NCI-H460 (cell line): ENCODE measurements around the gene HNRNPA2B1. TPM values are rescaled to one million over a fixed set of nuclear protein-coding genes. Genes with fewer than 3 reads are reported as not detected.
"Not testable (repeated sequence)": the region's sequence is repeated elsewhere in the genome, so short reads cannot be mapped to it uniquely, and the experiment has no call there.

ENCODE experiments used
- DNase-seq: peaks from one replicate; pipeline ENCODE4 v3.0.0-alpha.2; 2016; ENCODE audit warnings: low read depth; ENCODE audit errors: extremely low read depth
- total RNA-seq: library from RNA; depleted of rRNA; stranded (reverse); fragments of >200 nt; shearing (Covaris generic); gene quantifications from 2 replicates; pipeline ENCODE4 v1.2.3, GENCODE V29; 2014

The HNRNPA2B1 gene
- total RNA-seq, 1 experiment from 2014 or later: 284 TPM

DNA sequence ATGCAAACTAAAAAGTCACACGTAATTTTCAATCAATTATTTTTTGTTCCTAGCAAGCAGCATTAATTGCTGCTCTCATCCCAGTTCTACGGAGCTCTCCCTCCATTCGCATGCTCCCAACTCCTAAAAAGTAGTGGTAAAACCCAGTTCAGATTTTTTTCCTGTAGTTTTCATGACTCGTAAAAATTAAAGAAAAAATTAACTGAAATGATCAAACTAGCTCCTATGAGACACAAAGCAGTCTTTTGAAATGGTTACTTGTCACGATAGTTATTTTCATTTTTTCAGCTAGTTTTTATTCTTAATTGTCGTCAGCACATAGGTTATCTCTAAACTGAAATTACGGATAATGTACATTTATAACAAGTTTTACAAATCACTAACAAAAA is 1.8 kb downstream of the HNRNPA2B1 start:
- DNase-seq: no peak

- DNase-seq: no peak
Measured at GRCh38 chr7:26198133-26198780, 2.3 kb downstream of the HNRNPA2B1 start.

DNA sequence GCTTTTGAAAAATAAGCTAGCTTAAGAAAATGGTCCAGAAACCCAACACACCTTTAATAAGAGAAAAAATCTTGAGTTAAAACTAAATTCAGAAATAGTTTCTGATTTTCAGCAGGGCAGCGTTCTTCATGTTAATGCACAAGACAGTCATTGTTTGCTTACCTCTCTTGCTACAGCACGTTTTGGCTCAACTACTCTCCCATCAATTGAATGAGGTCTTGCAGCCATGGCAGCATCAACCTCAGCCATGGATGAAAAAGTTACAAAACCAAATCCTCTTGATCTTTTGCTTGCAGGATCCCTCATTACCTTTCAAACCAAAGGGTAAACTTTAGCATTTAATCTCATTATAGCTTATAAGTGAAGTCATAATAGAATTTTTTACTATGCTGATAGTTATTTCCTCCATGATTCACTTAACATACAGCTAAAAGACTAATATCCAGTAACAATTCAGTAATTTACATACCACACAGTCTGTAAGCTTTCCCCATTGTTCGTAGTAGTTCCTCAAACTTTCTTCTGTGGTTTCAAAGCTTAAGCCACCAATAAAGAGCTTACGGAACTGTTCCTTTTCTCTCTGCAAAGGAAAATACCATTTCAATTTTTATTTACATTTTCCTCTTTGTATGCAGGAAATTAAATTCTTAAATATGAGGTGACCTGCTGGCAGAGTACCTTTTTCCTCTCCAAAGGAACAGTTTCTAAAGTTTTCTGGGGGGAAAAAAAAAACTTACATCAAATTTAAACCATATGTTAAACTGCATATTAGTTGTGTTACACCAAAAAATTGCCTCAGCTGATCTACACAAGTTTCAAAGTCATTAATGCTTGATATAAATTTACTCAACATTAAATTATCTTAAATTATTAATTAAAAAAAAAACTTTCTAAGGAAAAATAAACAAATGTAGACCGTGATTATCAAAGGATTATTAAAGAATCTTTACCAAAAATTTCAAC is 3.1 kb downstream of the HNRNPA2B1 start:
- no peak for DNase-seq

GRCh38 chr7:26195867-26196657 is 4.5 kb downstream of the HNRNPA2B1 start:
- DNase-seq: no peak

- DNase-seq: no peak
Measured at GRCh38 chr7:26195182-26195581, 5.4 kb downstream of the HNRNPA2B1 start.

DNA sequence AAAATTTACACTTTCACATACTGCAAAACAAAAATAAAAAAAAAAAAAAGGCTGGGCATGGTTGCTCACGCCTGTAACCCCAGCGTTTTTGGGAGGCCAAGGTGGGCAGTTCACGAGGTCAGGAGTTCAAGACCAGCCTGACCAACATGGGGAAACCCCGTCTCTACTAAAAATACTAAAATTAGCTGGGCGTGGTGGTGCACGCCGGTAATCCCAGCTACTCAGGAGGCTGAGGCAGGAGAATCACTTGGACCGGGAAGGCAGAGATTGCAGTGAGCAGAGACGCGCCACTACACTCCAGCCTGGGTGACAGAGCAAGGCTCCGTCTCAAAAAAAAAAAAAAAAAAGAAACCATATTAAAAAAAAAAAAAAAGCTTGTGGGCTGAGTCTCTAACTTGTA is 5.8 kb downstream of the HNRNPA2B1 start:
- DNase-seq: not testable (repeated sequence)

DNA sequence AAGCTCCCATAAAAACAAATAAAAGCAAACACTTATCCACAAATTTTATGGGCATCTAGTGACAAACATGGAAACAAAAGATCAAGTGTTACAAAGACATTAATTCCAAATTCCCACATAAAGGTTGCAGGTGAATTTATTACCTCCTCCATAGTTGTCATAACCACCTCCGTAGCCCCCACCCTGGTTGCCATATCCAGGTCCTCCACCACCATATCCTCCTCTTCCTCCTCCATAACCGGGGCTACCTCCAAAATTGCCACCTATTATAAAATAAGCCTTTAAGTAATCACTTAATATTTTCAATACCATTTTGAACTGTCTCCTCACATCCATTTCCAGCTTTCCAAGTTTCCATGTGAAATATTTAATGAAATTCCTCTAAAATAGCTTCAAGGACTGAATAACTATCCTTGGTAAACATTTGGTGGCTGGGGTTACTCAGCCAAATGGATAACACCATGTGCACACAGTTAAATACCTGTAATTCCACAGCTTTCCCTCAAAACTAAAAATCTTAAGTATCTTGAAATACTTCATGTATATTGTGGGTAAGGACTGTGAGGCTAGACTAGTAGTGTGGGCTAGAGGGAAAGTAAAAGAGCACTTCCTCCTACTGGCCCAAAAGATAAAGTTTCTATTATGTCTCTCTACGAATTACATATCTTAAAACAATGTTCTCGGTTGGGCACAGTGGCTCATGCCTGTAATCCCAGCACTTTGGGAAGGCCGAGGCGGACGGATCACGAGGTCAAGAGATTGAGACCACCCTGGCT is 6.9 kb downstream of the HNRNPA2B1 start:
- no peak for DNase-seq

DNA sequence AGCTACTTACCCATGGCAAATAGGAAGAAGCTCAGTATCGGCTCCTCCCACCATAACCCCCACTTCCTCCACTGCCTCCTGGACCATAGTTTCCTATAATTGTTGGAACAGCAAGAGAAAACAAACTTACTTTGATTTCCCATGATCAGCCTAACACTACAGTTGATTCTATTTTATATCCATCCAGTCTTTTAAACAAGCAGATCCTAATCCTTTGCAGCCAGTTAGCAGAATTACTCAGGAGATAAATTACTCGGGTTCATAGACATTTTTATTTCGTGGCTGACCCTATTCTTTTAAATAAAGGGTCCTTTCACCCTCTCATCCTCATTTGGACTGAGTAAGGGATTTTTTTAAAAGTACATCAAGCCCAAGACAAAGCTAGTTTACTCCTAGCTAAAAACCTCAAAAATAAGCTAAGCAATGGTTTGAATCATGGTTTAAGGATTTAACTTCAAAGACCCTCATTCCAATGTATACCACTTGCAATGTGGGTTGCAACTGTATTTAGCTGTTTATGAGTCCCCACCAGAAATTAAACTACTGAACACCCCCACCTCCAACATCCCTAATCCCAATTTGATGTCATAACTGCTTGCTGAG is 8.0 kb downstream of the HNRNPA2B1 start:
- DNase-seq: no peak

DNA sequence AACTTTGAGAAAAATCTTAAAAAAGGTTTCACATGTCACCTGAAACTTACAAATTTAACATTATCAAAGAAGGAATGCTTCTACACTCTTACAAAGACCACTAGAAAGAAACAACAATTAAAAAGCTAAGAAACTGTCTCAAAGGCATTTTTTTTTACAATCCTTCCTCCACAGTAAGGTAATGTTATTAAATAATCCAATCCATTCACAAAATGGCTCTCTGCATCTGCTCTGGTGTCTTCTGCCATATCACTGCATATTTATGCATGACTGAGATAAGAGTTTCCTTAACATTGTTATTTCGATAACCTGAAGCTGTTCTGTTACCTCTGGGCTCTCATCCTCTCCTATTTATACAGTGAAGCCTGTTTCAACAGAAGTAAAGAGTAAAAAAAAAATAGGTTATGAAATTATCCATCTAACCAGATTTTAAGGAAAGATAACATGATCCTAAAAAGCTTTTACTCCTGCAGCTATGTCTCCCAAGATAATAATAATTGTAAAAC is 8.5 kb downstream of the HNRNPA2B1 start:
- no peak for DNase-seq

DNA sequence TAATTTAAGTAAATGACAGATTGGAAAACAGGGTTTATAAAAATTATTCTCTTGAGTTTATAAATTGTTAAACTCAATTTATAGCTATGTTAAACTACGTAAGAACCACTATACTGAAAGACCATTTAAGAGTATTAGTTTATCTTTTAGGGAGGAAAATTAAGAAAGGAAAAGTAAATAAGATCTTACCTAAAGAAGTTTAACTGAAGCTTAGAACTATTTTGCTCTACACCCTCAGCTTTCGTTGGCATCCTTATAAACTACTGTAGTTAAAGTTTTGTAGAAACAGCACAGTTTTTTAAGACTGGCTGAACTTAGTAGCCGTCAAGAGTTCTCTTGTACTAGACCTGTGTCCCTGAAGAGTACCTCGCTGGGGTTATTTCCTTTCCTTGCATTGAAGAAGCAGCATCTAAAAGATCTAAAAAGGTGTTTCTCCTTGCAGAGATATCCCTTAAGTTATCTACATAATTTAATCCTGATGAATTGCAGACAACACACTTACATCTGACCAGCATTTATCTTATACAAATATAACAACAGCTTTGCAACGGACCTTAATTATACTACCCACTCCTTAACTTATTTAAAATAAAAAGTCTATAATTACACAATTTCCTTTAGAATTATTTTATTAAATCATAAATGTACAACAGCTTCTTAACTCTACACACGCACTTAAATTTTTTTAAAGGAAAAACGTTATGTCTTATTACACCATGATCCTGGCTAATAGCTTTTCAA is 9.1 kb downstream of the HNRNPA2B1 start:
- no peak for DNase-seq

GRCh38 chr7:26190417-26190869 is 10.1 kb downstream of the HNRNPA2B1 start:
- no peak for DNase-seq

DNA sequence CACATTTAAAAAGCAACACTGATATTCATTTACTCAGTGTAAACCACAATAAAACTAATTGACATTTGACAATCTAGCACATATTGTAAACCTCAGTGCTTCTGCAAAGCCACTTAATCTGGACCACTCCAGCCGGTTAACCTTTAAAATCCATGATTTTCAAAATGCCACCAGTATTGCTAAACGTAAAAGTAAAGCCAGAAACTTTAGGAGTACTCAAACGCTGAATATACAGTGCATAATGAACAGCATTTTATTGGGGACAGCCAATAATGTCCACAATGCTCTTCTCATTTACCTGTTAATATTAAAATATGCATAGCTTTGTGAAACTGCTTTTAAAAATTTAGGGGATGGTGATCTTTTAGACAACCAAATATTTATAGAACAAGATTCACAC is 10.8 kb downstream of the HNRNPA2B1 start:
- DNase-seq: no peak

DNA sequence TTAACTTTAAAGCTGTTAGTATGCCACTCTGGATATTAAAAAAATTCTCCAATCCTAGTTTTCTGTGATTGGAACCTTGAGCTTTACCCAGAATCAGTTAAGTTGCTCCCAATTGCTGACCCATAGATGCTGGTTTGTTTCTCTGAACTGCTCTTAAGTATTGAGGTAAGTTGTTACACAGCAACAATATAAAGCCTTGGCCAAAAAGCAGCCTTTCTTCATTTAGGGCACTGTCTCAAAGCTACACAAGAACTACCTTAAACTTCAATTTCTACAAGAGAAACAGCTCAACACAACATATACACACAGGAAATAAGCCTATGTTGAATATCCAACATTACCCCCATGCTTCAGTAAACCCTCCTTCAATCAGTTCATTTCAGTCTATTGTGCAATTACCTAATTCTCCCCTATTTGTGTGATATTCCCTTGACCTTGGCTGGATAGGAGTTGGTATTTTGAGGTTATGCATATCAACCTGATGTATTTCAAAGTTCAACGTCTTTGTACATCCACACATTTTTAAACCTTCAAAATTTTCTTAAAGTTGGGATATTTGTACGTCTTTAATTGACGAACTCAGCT is 11.5 kb downstream of the HNRNPA2B1 start:
- DNase-seq: no peak

- no peak for DNase-seq
Measured at GRCh38 chr7:26188206-26188956, 12.2 kb downstream of the HNRNPA2B1 start.

GRCh38 chr7:26187380-26188205 is 13.0 kb downstream of the HNRNPA2B1 start:
- no peak for DNase-seq

- no peak for DNase-seq
Measured at GRCh38 chr7:26186364-26187311, 13.9 kb downstream of the HNRNPA2B1 start.
